H1 (cell line): ENCODE results near the gene PIM2. TPM values are rescaled to one million over a fixed set of nuclear protein-coding genes. Genes with fewer than 3 reads are reported as not detected.

Experiments used
- CHD7 ChIP-seq: fragments of 300-600 bp; sonication (generic); IDR thresholded peaks from 2 replicates; pipeline ENCODE4 v1.7.1; 2012; ENCODE audit warnings: low read length, moderate library complexity, mild to moderate bottlenecking, inconsistent platforms; ENCODE audit not compliant: insufficient replicate concordance
- KDM4A ChIP-seq: IDR thresholded peaks from one replicate; pipeline ENCODE4 v1.7.1; 2012; ENCODE audit warnings: low read depth, mild to moderate bottlenecking, moderate library complexity, low read length, inconsistent platforms; ENCODE audit not compliant: severe bottlenecking
- NRF1 ChIP-seq: IDR thresholded peaks from 2 replicates; pipeline ENCODE4 v1.6.1; 2011; ENCODE audit warnings: mild to moderate bottlenecking, low read depth, low read length, improper control_type of control experiment
- RBBP5 ChIP-seq: IDR thresholded peaks from 2 replicates; pipeline ENCODE4 v1.7.1; 2012; ENCODE audit warnings: low read depth, mild to moderate bottlenecking, inconsistent platforms, low read length, moderate library complexity, borderline replicate concordance
- RNF2 ChIP-seq: fragments of 200-900, 300-1000 bp; sonication (generic); IDR thresholded peaks from 2 replicates; pipeline ENCODE4 v1.7.1; 2016; ENCODE audit warnings: borderline replicate concordance, low read depth, mild to moderate bottlenecking, antibody characterized with exemption, low read length; ENCODE audit not compliant: poor library complexity, severe bottlenecking; ENCODE audit errors: missing control alignments
- SAP30 ChIP-seq: fragments of 300-600 bp; sonication (generic); IDR thresholded peaks from 2 replicates; pipeline ENCODE4 v1.7.1; 2012; ENCODE audit warnings: low read length, moderate library complexity, mild to moderate bottlenecking, inconsistent platforms; ENCODE audit not compliant: insufficient read depth, insufficient replicate concordance
- SRF ChIP-seq: IDR thresholded peaks from 2 replicates; pipeline ENCODE4 v1.6.1; 2011; ENCODE audit warnings: mild to moderate bottlenecking, low read depth, low read length, moderate library complexity
- TCF12 ChIP-seq: IDR thresholded peaks from 2 replicates; pipeline ENCODE4 v1.6.1; 2011; ENCODE audit warnings: low read depth, mild to moderate bottlenecking, low read length
- polyA plus RNA-seq, 7 experiments: library from polyadenylated mRNA; depleted of rRNA in 3 of 7; stranded (reverse) in 5 of 7; unstranded in 2 of 7; fragments of >200 nt in 5 of 7; fragments of 200-250 nt in 2 of 7; gene quantifications; 1 replicate in 5 of 7; 2 replicates in 1 of 7; 4 replicates in 1 of 7; pipeline versions ENCODE4 v1.2.1 to v1.2.3, GENCODE V29; 2011 to 2013; ENCODE audit warnings: missing spikeins in 2 of 7, mixed read lengths in 2 of 7
- total RNA-seq: library from RNA; stranded (reverse); fragmentation: NEBNext Ultra II Directional; extraction: Animal tissue kit (Norgen Biotek cat#: 25700); gene quantifications from 2 replicates; pipeline ENCODE4 v1.2.1, GENCODE V29; 2021
- TF ChIP-seq, protein P1 (sequence below): IDR thresholded peaks from 2 replicates; pipeline ENCODE4 v1.6.1; 2012; ENCODE audit warnings: low read length, inconsistent platforms

The PIM2 gene
- total and polyA plus RNA-seq, 2 of the 8 experiments (the other 6 are each of a cell fraction or from before 2014, with no cell fraction given) = 180 to 203 TPM

GRCh38 chrX:48892896-48893295 lies 25.9 kb downstream of the PIM2 start (continued):
- TF ChIP-seq CHD7 (no peak), NRF1 (no peak), SAP30 (no peak), RNF2 (no peak), TCF12 (no peak), RBBP5 (no peak), SRF (no peak), KDM4A (no peak)
- TF ChIP-seq, protein P1, sequence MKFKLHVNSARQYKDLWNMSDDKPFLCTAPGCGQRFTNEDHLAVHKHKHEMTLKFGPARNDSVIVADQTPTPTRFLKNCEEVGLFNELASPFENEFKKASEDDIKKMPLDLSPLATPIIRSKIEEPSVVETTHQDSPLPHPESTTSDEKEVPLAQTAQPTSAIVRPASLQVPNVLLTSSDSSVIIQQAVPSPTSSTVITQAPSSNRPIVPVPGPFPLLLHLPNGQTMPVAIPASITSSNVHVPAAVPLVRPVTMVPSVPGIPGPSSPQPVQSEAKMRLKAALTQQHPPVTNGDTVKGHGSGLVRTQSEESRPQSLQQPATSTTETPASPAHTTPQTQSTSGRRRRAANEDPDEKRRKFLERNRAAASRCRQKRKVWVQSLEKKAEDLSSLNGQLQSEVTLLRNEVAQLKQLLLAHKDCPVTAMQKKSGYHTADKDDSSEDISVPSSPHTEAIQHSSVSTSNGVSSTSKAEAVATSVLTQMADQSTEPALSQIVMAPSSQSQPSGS = no peak
